22Rv1 (cell line): Measurements from ENCODE around the gene NCR2.

Source experiments
- CTCF ChIP-seq: fragments of 450-650 bp; IDR thresholded peaks from 2 replicates; pipeline ENCODE4 v1.5.1; 2017; ENCODE audit warnings: mild to moderate bottlenecking
- ZFX ChIP-seq: fragments of 450-650 bp; IDR thresholded peaks from 2 replicates; pipeline ENCODE4 v1.6.1; 2017; ENCODE audit warnings: antibody characterized with exemption, borderline replicate concordance

DNA sequence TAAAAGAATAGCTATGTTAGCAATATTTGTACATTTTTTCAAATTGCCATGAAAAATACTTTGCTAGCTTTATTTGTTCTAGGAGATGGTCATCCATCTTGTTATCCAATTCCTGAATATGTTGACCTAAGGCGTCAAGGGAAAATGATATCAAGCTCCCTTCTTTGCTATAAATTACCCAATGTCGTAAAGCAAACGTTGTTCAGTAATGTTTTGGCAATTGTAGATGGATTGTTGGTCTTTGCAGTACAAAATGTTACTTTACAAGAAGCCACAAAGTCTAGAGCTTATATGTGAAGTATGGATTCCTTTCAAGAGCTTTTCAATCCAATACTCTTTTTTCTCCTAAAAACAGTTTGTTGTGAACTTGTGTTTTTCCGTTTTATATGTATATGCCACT, 3.3 kb downstream of the NCR2 start:
- TF ChIP-seq CTCF (no peak), ZFX (no peak)
